Prostate gland (tissue), 2 donors: ENCODE measurements around the gene NCCRP1.

ENCODE experiments used
- POLR2A ChIP-seq: fragments of 450-650 bp; IDR thresholded peaks from one replicate; pipeline ENCODE4 v1.6.1; 2016; ENCODE audit warnings: antibody characterized with exemption, mild to moderate bottlenecking
- TF ChIP-seq, protein P1 (sequence below), 4 experiments: fragments of 200-600 bp in 2 of 4; fragments of 450-650 bp in 2 of 4; sonication (generic) in 2 of 4; IDR thresholded peaks; 1 replicate in 3 of 4; 2 replicates in 1 of 4; pipeline ENCODE4 v1.5.1; 2016 to 2019; ENCODE audit warnings: antibody characterized with exemption in 4 of 4, mild to moderate bottlenecking in 2 of 4, moderate library complexity in 2 of 4

DNA sequence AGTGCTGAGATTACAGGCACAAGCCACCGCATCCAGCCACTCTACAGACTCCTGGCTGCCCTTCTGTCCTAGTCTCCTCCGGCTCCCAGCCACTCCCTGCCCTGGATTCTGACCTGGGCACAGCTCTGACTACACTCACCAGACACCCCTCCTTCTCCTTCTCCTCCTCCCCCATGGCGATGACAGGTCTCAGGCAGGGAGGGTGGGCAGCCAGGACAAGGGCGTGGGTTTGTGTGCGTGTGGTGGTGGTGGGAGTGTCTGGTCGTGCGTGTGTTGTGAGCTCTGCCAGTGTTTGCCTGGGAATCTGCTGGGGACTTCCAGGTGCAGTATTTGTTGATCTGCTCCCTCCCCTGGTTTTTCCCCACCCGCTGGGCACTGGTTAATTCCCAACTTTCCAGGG is 3.0 kb upstream of the NCCRP1 start:
- TF ChIP-seq, protein P1, sequence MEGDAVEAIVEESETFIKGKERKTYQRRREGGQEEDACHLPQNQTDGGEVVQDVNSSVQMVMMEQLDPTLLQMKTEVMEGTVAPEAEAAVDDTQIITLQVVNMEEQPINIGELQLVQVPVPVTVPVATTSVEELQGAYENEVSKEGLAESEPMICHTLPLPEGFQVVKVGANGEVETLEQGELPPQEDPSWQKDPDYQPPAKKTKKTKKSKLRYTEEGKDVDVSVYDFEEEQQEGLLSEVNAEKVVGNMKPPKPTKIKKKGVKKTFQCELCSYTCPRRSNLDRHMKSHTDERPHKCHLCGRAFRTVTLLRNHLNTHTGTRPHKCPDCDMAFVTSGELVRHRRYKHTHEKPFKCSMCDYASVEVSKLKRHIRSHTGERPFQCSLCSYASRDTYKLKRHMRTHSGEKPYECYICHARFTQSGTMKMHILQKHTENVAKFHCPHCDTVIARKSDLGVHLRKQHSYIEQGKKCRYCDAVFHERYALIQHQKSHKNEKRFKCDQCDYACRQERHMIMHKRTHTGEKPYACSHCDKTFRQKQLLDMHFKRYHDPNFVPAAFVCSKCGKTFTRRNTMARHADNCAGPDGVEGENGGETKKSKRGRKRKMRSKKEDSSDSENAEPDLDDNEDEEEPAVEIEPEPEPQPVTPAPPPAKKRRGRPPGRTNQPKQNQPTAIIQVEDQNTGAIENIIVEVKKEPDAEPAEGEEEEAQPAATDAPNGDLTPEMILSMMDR (IDR thresholded peaks at IDR 0.05) = no peak
- no peak for TF ChIP-seq POLR2A
